ENCODE measurements around the gene NRG3. TPM values are rescaled to one million over a fixed set of nuclear protein-coding genes. Genes with fewer than 3 reads are reported as not detected.

The NRG3 gene
- total RNA-seq, 1 donor from 2014 or later = 0.92 TPM

DNA sequence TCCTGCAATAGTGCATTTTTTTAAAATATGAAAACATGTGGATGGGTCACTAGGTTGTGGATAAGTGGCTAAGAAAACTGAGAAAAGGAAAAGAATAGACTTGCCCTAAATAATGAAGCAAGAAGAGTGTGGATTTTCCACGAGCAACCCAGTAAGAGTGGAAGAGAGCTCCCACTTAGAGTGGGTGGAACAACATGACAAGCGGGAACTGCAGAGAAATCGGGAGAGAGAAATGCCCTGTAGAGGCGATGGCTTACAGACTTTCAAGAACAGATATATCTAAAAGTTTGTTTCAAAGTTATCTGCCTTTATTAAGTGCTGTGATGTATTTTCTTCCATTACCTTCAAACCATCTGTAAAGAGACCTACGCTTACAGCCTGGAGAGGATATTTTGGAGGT lies 26.1 kb upstream of the NRG3 start:
- TF ChIP-seq, protein P1, sequence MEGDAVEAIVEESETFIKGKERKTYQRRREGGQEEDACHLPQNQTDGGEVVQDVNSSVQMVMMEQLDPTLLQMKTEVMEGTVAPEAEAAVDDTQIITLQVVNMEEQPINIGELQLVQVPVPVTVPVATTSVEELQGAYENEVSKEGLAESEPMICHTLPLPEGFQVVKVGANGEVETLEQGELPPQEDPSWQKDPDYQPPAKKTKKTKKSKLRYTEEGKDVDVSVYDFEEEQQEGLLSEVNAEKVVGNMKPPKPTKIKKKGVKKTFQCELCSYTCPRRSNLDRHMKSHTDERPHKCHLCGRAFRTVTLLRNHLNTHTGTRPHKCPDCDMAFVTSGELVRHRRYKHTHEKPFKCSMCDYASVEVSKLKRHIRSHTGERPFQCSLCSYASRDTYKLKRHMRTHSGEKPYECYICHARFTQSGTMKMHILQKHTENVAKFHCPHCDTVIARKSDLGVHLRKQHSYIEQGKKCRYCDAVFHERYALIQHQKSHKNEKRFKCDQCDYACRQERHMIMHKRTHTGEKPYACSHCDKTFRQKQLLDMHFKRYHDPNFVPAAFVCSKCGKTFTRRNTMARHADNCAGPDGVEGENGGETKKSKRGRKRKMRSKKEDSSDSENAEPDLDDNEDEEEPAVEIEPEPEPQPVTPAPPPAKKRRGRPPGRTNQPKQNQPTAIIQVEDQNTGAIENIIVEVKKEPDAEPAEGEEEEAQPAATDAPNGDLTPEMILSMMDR (conservative IDR thresholded peaks at IDR 0.05; ENCODE audit: low read depth, low read length) = no peak
- DNase-seq (ENCODE audit: low read depth) = no peak
- H3K4me3 ChIP-seq (ENCODE audit: low read depth, low read length) = no peak overlapping the region

DNA sequence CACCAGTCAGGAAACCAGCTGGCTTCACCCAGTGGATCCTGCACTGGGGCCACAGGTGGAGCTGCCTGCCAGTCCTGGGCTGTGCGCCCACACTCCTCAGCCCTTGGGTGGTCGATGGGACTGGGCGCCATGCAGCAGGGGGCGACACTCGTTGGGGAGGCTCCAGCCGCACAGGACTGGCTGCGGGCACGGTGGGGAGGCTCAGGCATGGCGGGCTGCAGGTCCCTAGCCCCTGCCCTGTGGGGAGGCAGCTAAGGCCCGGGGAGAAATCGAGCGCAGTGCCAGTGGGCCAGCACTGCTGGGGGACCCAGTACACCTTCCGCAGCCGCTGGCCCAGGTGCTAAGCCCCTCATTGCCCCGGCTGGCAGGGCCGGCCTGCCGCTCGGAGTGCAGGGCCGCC lies 12.4 kb upstream of the NRG3 start:
- no peak for DNase-seq (ENCODE audit: low read depth)
- TF ChIP-seq, protein P1 (conservative IDR thresholded peaks at IDR 0.05; ENCODE audit: low read depth, low read length) = no peak
- H3K4me3 ChIP-seq (ENCODE audit: low read depth, low read length) = no peak overlapping the region

DNA sequence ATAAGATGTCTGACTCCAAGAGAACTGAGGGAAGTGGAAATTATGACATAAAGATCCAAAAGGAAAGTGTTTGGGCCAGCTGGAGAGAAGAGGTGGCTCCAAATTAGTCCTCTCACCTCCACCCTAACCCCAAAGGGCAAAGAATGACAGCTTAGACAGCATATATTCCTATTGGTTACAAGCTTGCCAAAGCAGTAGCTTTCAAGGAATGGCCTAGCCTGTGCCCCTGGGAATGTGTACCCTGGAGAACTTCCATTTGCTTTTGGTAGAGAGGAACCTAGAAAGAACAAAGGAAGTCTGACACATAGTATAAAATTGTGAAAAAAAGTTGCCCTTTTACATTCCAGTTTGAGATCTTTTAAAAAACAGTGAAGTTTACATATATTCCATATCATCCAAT lies 11.2 kb upstream of the NRG3 start:
- no peak for DNase-seq (ENCODE audit: low read depth)
- TF ChIP-seq, protein P1 (conservative IDR thresholded peaks at IDR 0.05; ENCODE audit: low read depth, low read length) = no peak
- H3K4me3 ChIP-seq (ENCODE audit: low read depth, low read length) = no peak overlapping the region

DNA sequence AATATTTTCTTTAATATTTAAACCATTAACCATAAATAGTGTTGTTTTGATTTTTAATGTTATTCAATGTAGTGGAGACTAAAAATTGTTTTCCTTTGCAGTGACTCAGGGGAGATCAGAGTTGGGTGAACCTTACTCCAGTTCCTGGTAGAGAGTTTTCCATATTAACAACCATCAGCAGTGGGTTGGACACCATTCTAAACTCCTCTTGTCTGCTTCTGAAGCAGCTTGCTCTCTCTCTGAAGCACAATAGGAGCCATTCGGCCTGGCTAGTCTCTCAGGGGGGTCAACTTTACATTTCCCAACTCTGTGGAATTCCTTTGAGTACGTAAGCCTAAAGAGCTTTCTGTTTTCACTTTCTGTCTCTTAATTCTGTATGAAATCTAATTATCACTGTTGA lies 9.4 kb upstream of the NRG3 start:
- DNase-seq (ENCODE audit: low read depth) = no peak
- TF ChIP-seq, protein P1 (conservative IDR thresholded peaks at IDR 0.05; ENCODE audit: low read depth, low read length) = no peak
- no peak overlapping the region for H3K4me3 ChIP-seq (ENCODE audit: low read depth, low read length)

DNA sequence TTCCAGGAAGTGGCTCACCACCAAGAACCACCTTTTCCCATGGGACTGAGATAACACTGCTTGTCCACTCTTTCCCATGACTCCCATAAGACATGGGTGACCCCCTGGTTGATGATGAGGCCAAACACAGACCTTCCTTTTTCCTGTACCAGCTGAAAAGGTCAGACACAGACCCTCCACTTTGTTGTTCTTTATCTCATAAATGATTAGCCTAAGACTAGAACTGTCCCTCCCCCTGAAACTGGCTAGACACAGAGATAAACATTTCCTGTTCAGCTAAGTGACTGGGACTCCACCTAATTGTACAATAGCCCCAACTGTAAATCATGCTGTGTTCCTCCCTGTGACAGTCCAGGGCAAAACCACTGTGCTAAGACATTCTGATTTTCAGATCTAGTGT lies 8.2 kb upstream of the NRG3 start:
- no peak overlapping the region for H3K4me3 ChIP-seq (ENCODE audit: low read depth, low read length)
- DNase-seq (ENCODE audit: low read depth) = no peak
- TF ChIP-seq, protein P1 (conservative IDR thresholded peaks at IDR 0.05; ENCODE audit: low read depth, low read length) = no peak

DNA sequence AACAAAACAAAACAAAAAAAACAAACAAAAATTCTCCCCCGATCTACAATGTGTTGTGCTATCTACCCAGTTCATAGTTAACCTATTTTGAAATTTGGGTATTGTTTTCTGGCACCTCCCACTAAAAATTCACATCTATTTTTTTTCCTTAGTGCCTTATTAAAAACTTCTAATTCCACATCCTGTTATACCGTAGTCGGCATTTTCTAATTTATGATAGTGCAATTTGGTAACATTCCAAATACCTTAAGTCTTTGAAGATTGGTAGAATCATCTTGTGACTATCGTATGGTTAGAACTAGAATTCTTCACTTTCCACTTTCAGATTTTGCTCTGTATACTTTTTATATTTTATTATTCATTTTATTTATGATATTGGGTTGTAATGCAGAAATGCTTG lies 4.5 kb upstream of the NRG3 start:
- H3K4me3 ChIP-seq (ENCODE audit: low read depth, low read length) = no peak overlapping the region
- TF ChIP-seq, protein P1 (conservative IDR thresholded peaks at IDR 0.05; ENCODE audit: low read depth, low read length) = no peak
- no peak for DNase-seq (ENCODE audit: low read depth)

DNA sequence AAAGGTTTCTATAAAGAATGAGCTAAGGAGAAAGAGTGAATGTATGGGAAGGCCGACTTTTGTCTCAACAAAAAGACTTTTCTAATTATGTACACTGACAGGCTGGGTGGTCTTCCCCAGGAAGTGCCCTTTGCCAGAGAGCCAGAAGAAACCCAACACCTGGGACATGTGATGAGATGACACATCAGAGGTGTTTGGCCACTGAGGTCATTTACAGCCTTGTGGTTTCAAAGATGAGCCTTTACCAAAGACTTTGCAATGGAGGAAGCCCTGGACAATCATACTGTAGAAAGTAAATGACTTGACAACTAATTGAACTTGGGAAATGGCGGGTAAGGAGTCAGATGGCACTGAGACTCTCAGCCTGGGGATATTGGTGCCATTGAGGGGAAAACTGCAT lies 3.4 kb upstream of the NRG3 start:
- TF ChIP-seq, protein P1 (conservative IDR thresholded peaks at IDR 0.05; ENCODE audit: low read depth, low read length) = no peak
- H3K4me3 ChIP-seq (ENCODE audit: low read depth, low read length) = no peak overlapping the region
- no peak for DNase-seq (ENCODE audit: low read depth)
